ENCODE results near the gene MCAT. TPM values are rescaled to one million over a fixed set of nuclear protein-coding genes. Genes with fewer than 3 reads are reported as not detected.

The MCAT gene
- total and polyA plus RNA-seq, 2 donors (not counting 1 experiment from before 2014, with no cell fraction given) = 8.4 to 10.1 TPM

DNA sequence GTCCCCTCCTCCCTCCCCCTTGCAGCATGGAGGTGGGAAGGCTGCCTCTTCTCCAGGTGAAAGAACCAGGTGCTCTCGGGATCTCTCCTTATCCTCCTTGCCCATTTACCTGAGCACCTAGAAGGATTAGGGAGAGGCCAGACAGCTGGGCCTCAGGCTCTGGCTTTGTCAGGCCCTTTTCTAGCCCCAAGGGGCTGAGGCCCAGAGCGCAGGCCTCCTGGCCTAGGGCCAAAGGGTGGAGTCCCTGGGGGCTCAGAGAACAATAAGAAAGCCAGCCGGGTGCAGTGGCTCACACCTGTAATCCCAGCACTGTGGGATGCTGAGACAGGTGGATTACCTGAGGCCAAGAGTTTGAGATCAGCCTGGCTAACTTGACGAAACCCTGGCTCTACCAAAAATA lies 48.6 kb downstream of the MCAT start:
- Mint-ChIP-seq H3K27ac (no peak overlapping the region), H3K27me3 (no peaks in the 10 kb centered on the region), H3K4me3 (no peak overlapping the region), H3K9me3 (ENCODE audit: insufficient read depth) (peaks cover 6% of the 10 kb centered on the region), H3K4me1 (peaks cover 8% of the 10 kb centered on the region)
- Histone ChIP-seq H3K27ac (ENCODE audit: low read length in 2 of 2) (no peak overlapping the region), H4K20me1 (ENCODE audit: control insufficient read depth, insufficient read depth, low read length, poor library complexity, severe bottlenecking) (no peaks in the 10 kb centered on the region), H2AFZ (ENCODE audit: insufficient read depth, low read depth, low read length, poor library complexity, severe bottlenecking) (no peak overlapping the region), H3K4me2 (replicated peaks; ENCODE audit: low read depth, low read length, poor library complexity, severe bottlenecking) (no peak overlapping the region), H3K9ac (ENCODE audit: low read length) (no peak overlapping the region), H3K4me1 (ENCODE audit: control insufficient read depth in 2 of 2, insufficient read depth in 2 of 2, low read length in 2 of 2) (peaks cover 0 to 16% of the 10 kb centered on the region in 2 donors), H3K36me3 (replicated peaks in 1 of 2; ENCODE audit: control extremely low read depth in 1 of 2, control insufficient read depth in 1 of 2, extremely low read depth in 1 of 2, insufficient read depth in 2 of 2, low read length in 1 of 2) (no peaks in the 10 kb centered on the region), H3K4me3 (ENCODE audit: control extremely low read depth in 1 of 5, extremely low read depth in 1 of 5, insufficient read depth in 1 of 5, low read depth in 2 of 5, low read length in 4 of 5) (no peak overlapping the region), H3K27me3 (replicated peaks in 1 of 4; ENCODE audit: control extremely low read depth in 1 of 4, control insufficient read depth in 3 of 4, insufficient read depth in 4 of 4, low read length in 3 of 4) (no peaks in the 10 kb centered on the region), H3K79me2 (ENCODE audit: control insufficient read depth, insufficient read depth, low read length) (no peaks in the 10 kb centered on the region), H3K9me3 (ENCODE audit: control extremely low read depth in 1 of 3, control insufficient read depth in 2 of 3, insufficient read depth in 1 of 3, low read length in 2 of 3) (peaks cover 0 to 19% (median 6%) of the 10 kb centered on the region in 3 donors)
- intact Hi-C loops (cut with micrococcal nuclease) = no loop called here
- DNase-seq (no peak), ATAC-seq (ENCODE audit: low read depth) (no peak)
- ChIA-PET CTCF (interaction anchor here (0.6 kb wide), 1 partner anchor 1138 kb away, joined by 3 read pairs; no protein-coding TSS in a partner anchor), POLR2A (no interaction called here)
- 64% methylated on average over 3 of the region's 4 CpGs for WGBS (ENCODE audit: insufficient coverage)
- no peak for TF ChIP-seq EZH2 (IDR thresholded peaks at IDR 0.05; ENCODE audit: borderline replicate concordance, insufficient read depth, low read depth, low read length, poor library complexity, severe bottlenecking)
- TF ChIP-seq CTCF (IDR thresholded peaks at IDR 0.05) = no peak

GRCh38 chr22:43094085-43094484 lies 49.1 kb downstream of the MCAT start:
- H3K27ac ChIP-seq (ENCODE audit: low read length in 2 of 2) = no peak overlapping the region
- TF ChIP-seq CTCF (IDR thresholded peaks at IDR 0.05) (no peak), EZH2 (IDR thresholded peaks at IDR 0.05; ENCODE audit: borderline replicate concordance, insufficient read depth, low read depth, low read length, poor library complexity, severe bottlenecking) (no peak)
- no peak overlapping the region for H3K4me2 ChIP-seq (replicated peaks; ENCODE audit: low read depth, low read length, poor library complexity, severe bottlenecking)
- POLR2A ChIA-PET = no interaction called here
- H3K27me3 Mint-ChIP-seq = no peaks in the 10 kb centered on the region
- CTCF ChIA-PET = no interaction called here
- H3K4me1 ChIP-seq (ENCODE audit: control insufficient read depth in 2 of 2, insufficient read depth in 2 of 2, low read length in 2 of 2) = peaks cover 0 to 18% of the 10 kb centered on the region in 2 donors
- no peak for DNase-seq
- peaks cover 12% of the 10 kb centered on the region for H3K4me1 Mint-ChIP-seq
- H2AFZ ChIP-seq (ENCODE audit: insufficient read depth, low read depth, low read length, poor library complexity, severe bottlenecking) = no peak overlapping the region
- 72% methylated on average over 6 of the region's 7 CpGs for WGBS (ENCODE audit: insufficient coverage)
- no peaks in the 10 kb centered on the region for H3K27me3 ChIP-seq (replicated peaks in 1 of 4; ENCODE audit: control extremely low read depth in 1 of 4, control insufficient read depth in 3 of 4, insufficient read depth in 4 of 4, low read length in 3 of 4)
- H3K4me3 ChIP-seq (ENCODE audit: control extremely low read depth in 1 of 5, extremely low read depth in 1 of 5, insufficient read depth in 1 of 5, low read depth in 2 of 5, low read length in 4 of 5) = no peak overlapping the region
- peaks cover 0 to 19% (median 6%) of the 10 kb centered on the region in 3 donors for H3K9me3 ChIP-seq (ENCODE audit: control extremely low read depth in 1 of 3, control insufficient read depth in 2 of 3, insufficient read depth in 1 of 3, low read length in 2 of 3)
- no peak for ATAC-seq (ENCODE audit: low read depth)
- H3K4me3 Mint-ChIP-seq = no peak overlapping the region
- no peak overlapping the region for H3K9ac ChIP-seq (ENCODE audit: low read length)
- H4K20me1 ChIP-seq (ENCODE audit: control insufficient read depth, insufficient read depth, low read length, poor library complexity, severe bottlenecking) = no peaks in the 10 kb centered on the region
- H3K27ac Mint-ChIP-seq = no peak overlapping the region
- intact Hi-C loops (cut with micrococcal nuclease) = no loop called here
- no peaks in the 10 kb centered on the region for H3K79me2 ChIP-seq (ENCODE audit: control insufficient read depth, insufficient read depth, low read length)
- H3K9me3 Mint-ChIP-seq (ENCODE audit: insufficient read depth) = peaks cover 6% of the 10 kb centered on the region
- H3K36me3 ChIP-seq (replicated peaks in 1 of 2; ENCODE audit: control extremely low read depth in 1 of 2, control insufficient read depth in 1 of 2, extremely low read depth in 1 of 2, insufficient read depth in 2 of 2, low read length in 1 of 2) = no peaks in the 10 kb centered on the region
